PC-3 (cell line): ENCODE measurements around the gene PPP1CC.

Experiments
- EZH2 ChIP-seq: fragments of 300-600 bp; sonication (generic); IDR thresholded peaks from one replicate; pipeline ENCODE4 v1.6.1; 2017; ENCODE audit warnings: antibody characterized with exemption, mild to moderate bottlenecking, low read length; ENCODE audit not compliant: unreplicated experiment
- EZH2phosphoT487 ChIP-seq: fragments of 300-600 bp; sonication (generic); IDR thresholded peaks from 2 replicates; pipeline ENCODE4 v1.6.1; 2018; ENCODE audit warnings: mild to moderate bottlenecking, antibody characterized with exemption, low read length, borderline replicate concordance
- TF ChIP-seq, protein P1 (sequence below): fragments of 300-600 bp; sonication (generic); conservative IDR thresholded peaks from 2 replicates; pipeline ENCODE4 v1.5.1; 2017; ENCODE audit warnings: antibody characterized with exemption, low read depth, mild to moderate bottlenecking, low read length

DNA sequence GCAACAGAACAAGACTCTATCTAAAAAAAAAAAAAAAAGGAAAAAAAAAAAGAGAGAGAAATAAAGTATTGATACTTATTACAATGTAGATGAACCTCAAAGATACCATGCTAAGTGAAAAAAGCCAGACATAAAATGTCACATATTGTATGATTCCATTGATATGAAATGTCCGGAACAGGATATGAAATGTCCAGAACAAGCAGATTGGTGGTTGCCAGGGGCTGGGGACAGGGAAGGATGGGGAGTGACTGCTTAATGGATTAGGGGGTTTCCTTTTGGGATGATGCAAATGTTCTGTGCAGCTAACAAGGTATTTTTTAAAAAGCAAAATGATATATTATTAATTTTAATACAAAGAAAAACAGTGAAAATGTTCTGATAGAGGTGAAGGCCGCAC, 58.8 kb downstream of the PPP1CC start:
- TF ChIP-seq, protein P1, sequence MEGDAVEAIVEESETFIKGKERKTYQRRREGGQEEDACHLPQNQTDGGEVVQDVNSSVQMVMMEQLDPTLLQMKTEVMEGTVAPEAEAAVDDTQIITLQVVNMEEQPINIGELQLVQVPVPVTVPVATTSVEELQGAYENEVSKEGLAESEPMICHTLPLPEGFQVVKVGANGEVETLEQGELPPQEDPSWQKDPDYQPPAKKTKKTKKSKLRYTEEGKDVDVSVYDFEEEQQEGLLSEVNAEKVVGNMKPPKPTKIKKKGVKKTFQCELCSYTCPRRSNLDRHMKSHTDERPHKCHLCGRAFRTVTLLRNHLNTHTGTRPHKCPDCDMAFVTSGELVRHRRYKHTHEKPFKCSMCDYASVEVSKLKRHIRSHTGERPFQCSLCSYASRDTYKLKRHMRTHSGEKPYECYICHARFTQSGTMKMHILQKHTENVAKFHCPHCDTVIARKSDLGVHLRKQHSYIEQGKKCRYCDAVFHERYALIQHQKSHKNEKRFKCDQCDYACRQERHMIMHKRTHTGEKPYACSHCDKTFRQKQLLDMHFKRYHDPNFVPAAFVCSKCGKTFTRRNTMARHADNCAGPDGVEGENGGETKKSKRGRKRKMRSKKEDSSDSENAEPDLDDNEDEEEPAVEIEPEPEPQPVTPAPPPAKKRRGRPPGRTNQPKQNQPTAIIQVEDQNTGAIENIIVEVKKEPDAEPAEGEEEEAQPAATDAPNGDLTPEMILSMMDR: no peak
- TF ChIP-seq EZH2 (no peak), EZH2phosphoT487 (no peak)
